GM12878 (cell line): ENCODE measurements around the gene CACNG3. TPM values are rescaled to one million over a fixed set of nuclear protein-coding genes. Genes with fewer than 3 reads are reported as not detected.

Experiments used
- ATAC-seq: fragments of 200-7000 bp; cut with Tn5 transposase; 3 replicates; pipeline ENCODE4 v1.9.1; 2020; ENCODE audit warnings: mild to moderate bottlenecking, moderate library complexity
- BruUV-seq: library from RNA; stranded (reverse); fragments of 400-500 nt; replicated peaks from 2 replicates; lab custom pipeline; 2021; lab: Mats Ljungman, UMichigan
- CTCF ChIA-PET: fragments of 300-600 bp; sonication (Branson Sonifier 250); formaldehyde crosslinking; extraction: SDS; loops from one replicate; lab custom pipeline; 2021; ENCODE audit warnings: inconsistent platforms; lab: Yijun Ruan, JAX
- POLR2A ChIA-PET: fragments of 350-600 bp; formaldehyde crosslinking; extraction: SDS; loops from one replicate; lab custom pipeline; 2021; ENCODE audit warnings: inconsistent platforms; lab: Charles Lee
- RAD21 ChIA-PET: fragments of 300-600 bp; sonication (Branson Sonifier 250); formaldehyde crosslinking; loops from one replicate; lab custom pipeline; 2023; ENCODE audit warnings: antibody characterized with exemption; ENCODE audit not compliant: unreplicated experiment; lab: Charles Lee
- SMC1A ChIA-PET: fragments of 300-600 bp; sonication (Branson Sonifier 250); formaldehyde crosslinking; loops from one replicate; lab custom pipeline; 2023; ENCODE audit not compliant: unreplicated experiment, uncharacterized antibody; lab: Charles Lee
- DNase-seq: peaks from one replicate; pipeline ENCODE4 v3.0.0-alpha.2; 2011; ENCODE audit warnings: low read depth, low spot score
- FAIRE-seq: peaks from 3 replicates; lab custom pipeline; 2011; peaks lifted over from hg19 to GRCh38; lab: Jason Lieb, UNC
- H2AFZ ChIP-seq: 2 replicates; pipeline ENCODE4 v1.6.0; 2011; ENCODE audit warnings: low read depth, low read length, control low read depth; ENCODE audit not compliant: control insufficient read depth
- H3K27ac ChIP-seq: 2 replicates; pipeline ENCODE4 v1.5.1; 2011; ENCODE audit warnings: control low read depth; ENCODE audit not compliant: control insufficient read depth, insufficient read depth
- H3K27me3 ChIP-seq, 2 experiments: replicated peaks in 1 of 2; 2 replicates each; pipeline versions ENCODE4 v1.6.0 to v1.6.1; 2011; ENCODE audit warnings: low read length in 1 of 2; ENCODE audit not compliant: control insufficient read depth in 2 of 2, insufficient read depth in 2 of 2
- H3K36me3 ChIP-seq, 2 experiments: 2 replicates each; pipeline ENCODE4 v1.5.1; 2011; ENCODE audit warnings: low read length in 1 of 2; ENCODE audit not compliant: control insufficient read depth in 2 of 2, insufficient read depth in 2 of 2
- H3K4me1 ChIP-seq: 2 replicates; pipeline ENCODE4 v1.6.1; 2011; ENCODE audit warnings: mild to moderate bottlenecking, low read length, moderate library complexity, mixed read lengths; ENCODE audit not compliant: control insufficient read depth, insufficient read depth
- H3K4me2 ChIP-seq: 2 replicates; pipeline ENCODE4 v1.6.0; 2011; ENCODE audit warnings: control low read depth; ENCODE audit not compliant: control insufficient read depth, insufficient read depth
- H3K4me3 ChIP-seq: fragments of 200-600 bp; sonication (generic); 2 replicates; pipeline ENCODE4 v1.5.1; 2016
- H3K79me2 ChIP-seq: 2 replicates; pipeline ENCODE4 v1.6.0; 2011; ENCODE audit warnings: low read length; ENCODE audit not compliant: control insufficient read depth, insufficient read depth
- H3K9ac ChIP-seq: 2 replicates; pipeline ENCODE4 v1.8.0; 2011; ENCODE audit warnings: low read length, control low read depth, mixed read lengths; ENCODE audit not compliant: control insufficient read depth, insufficient read depth
- H3K9me3 ChIP-seq: replicated peaks from 3 replicates; pipeline ENCODE4 v1.5.1; 2011; ENCODE audit warnings: mild to moderate bottlenecking, low read length; ENCODE audit not compliant: control insufficient read depth, insufficient read depth
- H4K20me1 ChIP-seq: 2 replicates; pipeline ENCODE4 v1.6.0; 2011; ENCODE audit not compliant: control insufficient read depth, insufficient read depth
- ATF7 ChIP-seq: fragments of 450-650 bp; IDR thresholded peaks from 2 replicates; pipeline ENCODE4 v1.6.1; 2016; ENCODE audit warnings: low read depth, mild to moderate bottlenecking
- ESRRA ChIP-seq: IDR thresholded peaks from 2 replicates; pipeline ENCODE4 v1.6.1; 2012; ENCODE audit warnings: mild to moderate bottlenecking, low read length, improper control_type of control experiment
- NBN ChIP-seq: fragments of 450-650 bp; IDR thresholded peaks from 2 replicates; pipeline ENCODE4 v1.6.1; 2016
- RAD21 ChIP-seq: IDR thresholded peaks from 2 replicates; pipeline ENCODE4 v1.6.1; 2011; ENCODE audit warnings: mild to moderate bottlenecking, low read depth, low read length, moderate library complexity; ENCODE audit not compliant: insufficient read depth
- SIX5 ChIP-seq: IDR thresholded peaks from 2 replicates; pipeline ENCODE4 v1.6.1; 2011; ENCODE audit warnings: mild to moderate bottlenecking, low read depth, low read length, moderate library complexity; ENCODE audit not compliant: severe bottlenecking
- SMC3 ChIP-seq: IDR thresholded peaks from 2 replicates; pipeline ENCODE4 v1.6.1; 2011; ENCODE audit warnings: low read length, improper control_type of control experiment, borderline replicate concordance
- WGBS: methylation state at CpG from one replicate; pipeline ENCODE4 v1.1.6; 2016; ENCODE audit warnings: low lambda C conversion rate; ENCODE audit not compliant: insufficient replicate concordance, insufficient coverage; ENCODE audit errors: missing lambda C conversion rate; 5-methylcytosine and 5-hydroxymethylcytosine counted together
- in situ Hi-C: fragments of 300-500 bp; cut with MboI; formaldehyde crosslinking; loops from 9 replicates; pipeline ENCODE4 v1.14.3; 2018; ENCODE audit warnings: mixed read lengths
- intact Hi-C: fragments of 100-400 bp; cut with micrococcal nuclease; formaldehyde crosslinking; loops from one replicate; pipeline ENCODE4 v1.14.2; 2022; ENCODE audit not compliant: unreplicated experiment
- polyA plus RNA-seq, 11 experiments: library from polyadenylated mRNA; depleted of rRNA in 4 of 11; unstranded in 6 of 11; stranded (reverse) in 5 of 11; fragments of >200 nt; fragmentation: Nextera tagmentation in 4 of 11; fragmentation: Illumina TruSeq in 1 of 11; extraction: Ambion mirVana in 4 of 11; extraction: Trizol in 1 of 11; gene quantifications; 1 replicate in 1 of 11; 2 replicates in 10 of 11; pipeline versions ENCODE4 v1.2.1 to v1.2.3, GENCODE V29; 2011 to 2016; ENCODE audit warnings: inconsistent platforms in 2 of 11, missing spikeins in 2 of 11, low read depth in 1 of 11
- total RNA-seq, 4 experiments: library from RNA; depleted of rRNA in 3 of 4; stranded (reverse); fragments of >200 nt in 3 of 4; fragmentation: Illumina TruSeq in 1 of 4; extraction: Trizol in 1 of 4; gene quantifications; 2 replicates each; pipeline versions ENCODE4 v1.2.1 to v1.2.3, GENCODE V29; 2013 to 2021
- TF ChIP-seq, protein P1 (sequence below), 3 experiments: IDR thresholded peaks in 2 of 3; conservative IDR thresholded peaks in 1 of 3; 2 replicates each; pipeline ENCODE4 v1.5.1; 2011; ENCODE audit warnings: low read depth in 3 of 3, low read length in 3 of 3, mild to moderate bottlenecking in 3 of 3, control low read depth in 2 of 3, moderate library complexity in 2 of 3, inconsistent platforms in 1 of 3, mixed read lengths in 1 of 3; ENCODE audit not compliant: control insufficient read depth in 2 of 3, insufficient read depth in 1 of 3; ENCODE audit errors: extremely low read depth in 1 of 3
- TF ChIP-seq, protein P2 (sequence below): fragments of 450-650 bp; IDR thresholded peaks from 2 replicates; pipeline ENCODE4 v1.6.1; 2018; ENCODE audit warnings: mild to moderate bottlenecking, low read depth, moderate library complexity; ENCODE audit not compliant: partially characterized antibody

Gene CACNG3
- total and polyA plus RNA-seq, 10 of the 15 experiments (the other 5 are each of a cell fraction or from before 2014, with no cell fraction given): 0.04 TPM; not detected in 9

DNA sequence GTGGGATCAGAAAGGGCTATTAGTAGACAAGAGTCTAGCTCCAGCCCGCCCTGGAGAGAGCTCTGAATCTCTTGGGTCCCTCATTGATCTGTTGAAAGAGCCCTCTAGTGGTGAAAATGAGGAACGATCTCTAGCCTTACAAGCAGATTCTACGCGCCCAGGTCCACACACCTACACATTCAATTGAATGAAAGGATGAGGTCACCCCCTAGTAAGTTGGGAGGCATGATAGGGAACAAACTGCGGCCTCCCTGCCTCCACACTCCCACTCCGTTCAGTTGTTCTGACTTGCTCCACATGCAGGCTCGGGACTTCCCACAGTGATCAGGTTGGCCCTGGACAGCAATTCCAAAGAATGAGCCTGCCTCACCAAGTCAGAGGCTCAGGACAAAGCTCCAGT is 2.9 kb upstream of the CACNG3 start:
- under 1% methylated on average over 7 of the region's 7 CpGs for WGBS
- CTCF ChIA-PET: interaction anchor here (0.6 to 3.2 kb wide), 42 partner anchors 9 to 528 kb away, joined by 3 to 32 read pairs (median 4); no protein-coding TSS in a partner anchor
- TF ChIP-seq RAD21 (peak; percentile 62), SIX5 (no peak), ATF7 (0 out of 2 replicates have a peak, but pooled peaks have one; percentile 26), SMC3 (peak; percentile 73; the same call in 1 of the 2 replicates), NBN (no peak), ESRRA (no peak)
- TF ChIP-seq, protein P1, sequence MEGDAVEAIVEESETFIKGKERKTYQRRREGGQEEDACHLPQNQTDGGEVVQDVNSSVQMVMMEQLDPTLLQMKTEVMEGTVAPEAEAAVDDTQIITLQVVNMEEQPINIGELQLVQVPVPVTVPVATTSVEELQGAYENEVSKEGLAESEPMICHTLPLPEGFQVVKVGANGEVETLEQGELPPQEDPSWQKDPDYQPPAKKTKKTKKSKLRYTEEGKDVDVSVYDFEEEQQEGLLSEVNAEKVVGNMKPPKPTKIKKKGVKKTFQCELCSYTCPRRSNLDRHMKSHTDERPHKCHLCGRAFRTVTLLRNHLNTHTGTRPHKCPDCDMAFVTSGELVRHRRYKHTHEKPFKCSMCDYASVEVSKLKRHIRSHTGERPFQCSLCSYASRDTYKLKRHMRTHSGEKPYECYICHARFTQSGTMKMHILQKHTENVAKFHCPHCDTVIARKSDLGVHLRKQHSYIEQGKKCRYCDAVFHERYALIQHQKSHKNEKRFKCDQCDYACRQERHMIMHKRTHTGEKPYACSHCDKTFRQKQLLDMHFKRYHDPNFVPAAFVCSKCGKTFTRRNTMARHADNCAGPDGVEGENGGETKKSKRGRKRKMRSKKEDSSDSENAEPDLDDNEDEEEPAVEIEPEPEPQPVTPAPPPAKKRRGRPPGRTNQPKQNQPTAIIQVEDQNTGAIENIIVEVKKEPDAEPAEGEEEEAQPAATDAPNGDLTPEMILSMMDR (IDR thresholded peaks at IDR 0.05 in 2 of 3, conservative IDR thresholded peaks at IDR 0.05 in 1 of 3; ENCODE audit: control insufficient read depth in 2 of 3, extremely low read depth in 1 of 3, insufficient read depth in 1 of 3, low read depth in 3 of 3, low read length in 3 of 3): peak; percentile 60 to 78 (median 71)
- TF ChIP-seq, protein P2, sequence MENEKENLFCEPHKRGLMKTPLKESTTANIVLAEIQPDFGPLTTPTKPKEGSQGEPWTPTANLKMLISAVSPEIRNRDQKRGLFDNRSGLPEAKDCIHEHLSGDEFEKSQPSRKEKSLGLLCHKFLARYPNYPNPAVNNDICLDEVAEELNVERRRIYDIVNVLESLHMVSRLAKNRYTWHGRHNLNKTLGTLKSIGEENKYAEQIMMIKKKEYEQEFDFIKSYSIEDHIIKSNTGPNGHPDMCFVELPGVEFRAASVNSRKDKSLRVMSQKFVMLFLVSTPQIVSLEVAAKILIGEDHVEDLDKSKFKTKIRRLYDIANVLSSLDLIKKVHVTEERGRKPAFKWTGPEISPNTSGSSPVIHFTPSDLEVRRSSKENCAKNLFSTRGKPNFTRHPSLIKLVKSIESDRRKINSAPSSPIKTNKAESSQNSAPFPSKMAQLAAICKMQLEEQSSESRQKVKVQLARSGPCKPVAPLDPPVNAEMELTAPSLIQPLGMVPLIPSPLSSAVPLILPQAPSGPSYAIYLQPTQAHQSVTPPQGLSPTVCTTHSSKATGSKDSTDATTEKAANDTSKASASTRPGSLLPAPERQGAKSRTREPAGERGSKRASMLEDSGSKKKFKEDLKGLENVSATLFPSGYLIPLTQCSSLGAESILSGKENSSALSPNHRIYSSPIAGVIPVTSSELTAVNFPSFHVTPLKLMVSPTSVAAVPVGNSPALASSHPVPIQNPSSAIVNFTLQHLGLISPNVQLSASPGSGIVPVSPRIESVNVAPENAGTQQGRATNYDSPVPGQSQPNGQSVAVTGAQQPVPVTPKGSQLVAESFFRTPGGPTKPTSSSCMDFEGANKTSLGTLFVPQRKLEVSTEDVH: no peak

More for the DNA sequence above, 2.9 kb upstream of the CACNG3 start:
- H3K9me3 ChIP-seq: no peaks in the 10 kb centered on the region
- H3K4me2 ChIP-seq: no peak overlapping the region
- in situ Hi-C loops: loop anchor here (5.0 to 10.0 kb wide), 3 partner anchors 211 to 518 kb away; no protein-coding TSS in a partner anchor
- H3K27ac ChIP-seq: no peak overlapping the region
- no peak for DNase-seq
- peak; percentile 95 for ATAC-seq
- H3K4me3 ChIP-seq: no peak overlapping the region
- BruUV-seq: no TSS peak
- no peaks in the 10 kb centered on the region for H3K79me2 ChIP-seq
- ChIA-PET RAD21 (interaction anchor here (1.0 to 2.2 kb wide), 9 partner anchors 182 to 519 kb away, joined by 3 to 14 read pairs (median 5); no protein-coding TSS in a partner anchor), POLR2A (no interaction called here), SMC1A (interaction anchor here (0.6 to 2.7 kb wide), 16 partner anchors 9 to 536 kb away, joined by 3 to 17 read pairs (median 4); no protein-coding TSS in a partner anchor)
- H3K4me1 ChIP-seq: no peaks in the 10 kb centered on the region
- H3K27me3 ChIP-seq: peaks cover 0 to 5% of the 10 kb centered on the region in 2 experiments; a peak in 3 of 4 replicates
- H2AFZ ChIP-seq: no peak overlapping the region
- FAIRE-seq: peak; percentile 41
- no peaks in the 10 kb centered on the region for H4K20me1 ChIP-seq
- no peaks in the 10 kb centered on the region for H3K36me3 ChIP-seq
- intact Hi-C loops: loop anchor here (2.0 to 10.0 kb wide), 4 partner anchors 58 to 516 kb away; no protein-coding TSS in a partner anchor
- no peak overlapping the region for H3K9ac ChIP-seq
